ENCODE measurements around the gene HSPA12B.
A peak's percentile ranks its signal among the peaks of the same experiment; 100 is the strongest.
"Not testable (repeated sequence)": the region's sequence is repeated elsewhere in the genome, so short reads cannot be mapped to it uniquely, and the experiment has no call there.

The HSPA12B gene

DNA sequence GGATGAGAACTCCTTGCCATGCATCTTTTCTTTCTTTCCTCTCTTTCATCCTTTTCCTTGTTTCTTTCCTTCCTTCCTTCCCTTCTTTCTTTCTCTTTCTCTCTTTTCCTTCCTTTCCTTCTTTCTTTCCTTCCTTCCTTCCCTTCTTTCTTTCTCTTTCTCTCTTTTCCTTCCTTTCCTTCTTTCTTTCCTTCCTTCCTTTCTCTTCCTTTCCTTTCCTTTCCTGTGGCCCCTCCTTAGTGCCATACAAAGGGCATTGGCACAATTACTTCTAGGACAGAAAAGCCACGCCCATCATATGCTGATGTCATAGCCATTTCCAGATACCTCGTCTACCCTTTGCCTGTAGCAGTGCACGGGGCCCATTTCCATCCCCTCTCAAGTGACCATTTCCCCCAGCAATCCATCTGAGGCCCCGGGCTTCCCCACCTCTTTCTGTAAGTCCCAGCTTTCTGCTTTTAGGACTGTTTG, 56.2 kb downstream of the HSPA12B start:
- DNase-seq, result no peak

DNA sequence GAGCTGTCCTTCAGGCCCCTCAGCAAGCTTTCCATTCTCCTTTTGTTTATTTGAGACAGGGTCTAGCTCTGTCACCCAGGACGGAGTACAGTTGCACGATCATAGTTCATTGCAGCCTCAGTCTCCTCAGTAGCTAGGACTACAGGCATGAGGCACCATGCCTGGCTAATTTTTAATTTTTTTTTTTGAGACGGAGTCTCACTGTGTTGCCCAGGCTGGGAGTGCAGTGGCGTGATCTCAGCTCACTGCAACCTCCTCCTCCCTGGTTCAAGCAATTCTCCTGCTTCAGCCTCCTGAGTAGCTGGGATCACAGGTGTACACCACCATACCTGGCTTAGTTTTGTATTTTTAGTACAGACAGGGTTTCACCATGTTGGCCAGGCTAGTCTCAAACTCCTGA, 56.7 kb downstream of the HSPA12B start:
- not testable (repeated sequence) for DNase-seq

DNA sequence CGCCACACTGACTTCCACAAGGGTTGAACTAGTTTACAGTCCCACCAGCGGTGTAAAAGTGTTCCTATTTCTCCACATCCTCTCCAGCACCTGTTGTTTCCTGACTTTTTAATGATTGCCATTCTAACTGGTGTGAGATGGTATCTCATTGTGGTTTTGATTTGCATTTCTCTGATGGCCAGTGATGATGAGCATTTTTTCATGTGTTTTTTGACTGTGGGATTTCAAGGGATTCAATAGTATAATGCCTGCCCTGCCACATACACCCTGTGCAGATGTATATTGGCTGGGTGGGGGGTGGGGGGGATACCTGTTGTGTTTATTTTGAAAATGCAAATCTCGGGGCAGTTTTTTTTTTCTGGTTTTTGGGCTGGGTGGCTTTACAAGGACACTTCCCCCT, 61.7 kb downstream of the HSPA12B start:
- DNase-seq, result not testable (repeated sequence)

DNA sequence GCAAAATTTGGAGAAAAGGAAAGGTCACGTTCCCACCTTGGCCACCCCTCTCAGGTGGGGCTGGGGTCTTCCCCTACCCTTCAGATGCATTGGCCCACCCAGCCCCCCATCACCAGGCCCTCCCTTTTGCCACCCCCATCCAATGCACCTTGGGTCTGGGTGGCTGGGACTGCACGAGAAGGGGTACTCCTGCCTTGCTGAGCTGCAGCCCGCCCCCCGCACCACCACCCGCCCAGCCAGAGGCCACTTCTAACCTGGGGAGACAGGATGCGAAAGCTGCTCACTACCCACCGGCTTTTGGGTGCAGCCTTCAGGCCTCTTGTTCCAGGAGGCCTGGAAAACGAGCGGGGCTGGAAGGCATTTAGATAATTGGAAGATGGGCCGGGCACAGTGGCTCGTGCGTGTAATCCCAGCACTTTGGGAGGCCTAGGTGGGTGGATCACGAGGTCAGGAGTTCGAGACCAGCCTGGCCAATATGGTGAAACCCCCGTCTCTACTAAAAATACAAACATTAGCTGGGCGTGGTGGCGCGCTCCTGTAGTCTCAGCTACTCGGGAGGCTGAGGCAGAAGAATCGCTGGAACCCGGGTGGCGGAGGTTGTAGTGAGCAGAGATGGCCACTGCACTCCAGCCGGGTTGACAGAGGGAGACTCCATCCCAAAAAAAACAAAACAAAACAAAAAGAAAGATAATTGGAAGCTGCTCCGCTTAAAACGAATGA, 62.4 kb downstream of the HSPA12B start:
- no peak for DNase-seq

DNA sequence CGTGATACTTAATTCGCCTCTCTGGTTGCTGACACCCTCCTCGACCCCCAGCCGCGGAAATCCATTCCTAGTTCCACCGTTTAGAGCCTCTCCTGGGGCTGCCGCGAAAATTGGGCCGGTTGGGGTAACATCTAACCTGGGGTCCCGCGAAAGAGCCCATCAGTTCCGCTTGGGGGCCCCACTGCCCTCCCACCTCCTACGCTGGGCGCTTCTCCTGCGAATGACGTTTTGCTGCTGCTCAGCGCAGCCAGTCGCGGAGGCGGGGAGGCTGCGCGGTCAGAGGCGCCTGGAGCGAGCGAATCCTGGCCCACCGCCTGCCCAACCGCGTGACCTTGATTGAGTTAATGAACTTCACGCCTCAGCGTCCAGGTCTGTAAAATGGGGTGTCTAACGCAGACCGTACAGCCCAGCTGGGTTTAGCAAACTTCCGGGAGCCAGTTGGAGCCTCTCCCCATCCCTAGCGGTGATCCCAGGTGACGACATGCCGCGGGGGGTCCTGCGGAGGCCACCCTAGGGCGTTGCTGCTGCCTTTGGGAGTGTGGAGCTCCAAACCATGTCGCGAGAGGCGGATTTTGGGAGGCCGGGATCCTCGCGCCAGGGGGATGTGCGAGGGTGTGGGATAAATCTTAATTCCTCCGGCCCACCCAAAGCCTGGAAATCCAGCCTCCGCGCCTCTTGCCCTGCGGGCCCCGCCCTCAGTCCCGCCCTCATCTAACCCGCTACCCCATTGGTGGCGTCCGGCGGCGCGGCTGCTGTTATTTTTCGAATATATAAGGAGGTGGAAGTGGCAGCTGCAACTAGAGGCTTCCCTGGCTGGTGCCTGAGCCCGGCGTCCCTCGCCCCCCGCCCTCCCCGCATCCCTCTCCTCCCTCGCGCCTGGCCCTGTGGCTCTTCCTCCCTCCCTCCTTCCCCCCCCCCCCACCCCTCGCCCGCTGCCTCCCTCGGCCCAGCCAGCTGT, 63.3 kb downstream of the HSPA12B start, which contains the start of gene CDC25B:
Gene CDC25B, plus strand, starts transcription at position 800 of the 958 bp plus-strand sequence. CDS start 222 bp downstream, outside the sequence.
- peak; percentile 89 to 97 for DNase-seq

DNA sequence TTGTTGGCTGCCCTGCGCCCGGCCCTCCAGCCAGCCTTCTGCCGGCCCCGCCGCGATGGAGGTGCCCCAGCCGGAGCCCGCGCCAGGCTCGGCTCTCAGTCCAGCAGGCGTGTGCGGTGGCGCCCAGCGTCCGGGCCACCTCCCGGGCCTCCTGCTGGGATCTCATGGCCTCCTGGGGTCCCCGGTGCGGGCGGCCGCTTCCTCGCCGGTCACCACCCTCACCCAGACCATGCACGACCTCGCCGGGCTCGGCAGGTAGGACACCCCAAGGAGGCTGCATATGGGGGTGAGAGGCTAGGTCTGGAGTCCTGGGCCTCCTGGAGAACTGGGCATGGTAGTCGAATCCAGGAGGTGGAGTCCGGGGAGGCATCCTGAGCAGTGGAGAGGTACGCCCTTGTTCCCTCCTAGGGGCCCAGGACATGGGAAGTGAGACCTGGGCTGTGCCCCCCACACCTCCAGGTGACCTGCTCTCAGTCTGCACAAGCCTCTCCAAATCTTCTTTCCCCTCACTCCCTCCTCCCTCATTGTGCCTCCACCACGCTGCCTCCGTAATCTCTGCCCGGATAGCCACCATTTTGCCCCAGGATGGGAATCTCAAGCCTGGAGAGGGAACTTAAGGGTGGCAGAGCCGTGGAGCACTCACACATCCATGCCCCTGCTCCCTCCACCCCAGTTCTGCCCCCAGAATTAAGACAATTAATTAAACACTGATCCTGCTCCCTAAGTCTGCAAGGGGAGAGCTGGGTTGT, 64.2 kb downstream of the HSPA12B start:
- DNase-seq, result no peak

DNA sequence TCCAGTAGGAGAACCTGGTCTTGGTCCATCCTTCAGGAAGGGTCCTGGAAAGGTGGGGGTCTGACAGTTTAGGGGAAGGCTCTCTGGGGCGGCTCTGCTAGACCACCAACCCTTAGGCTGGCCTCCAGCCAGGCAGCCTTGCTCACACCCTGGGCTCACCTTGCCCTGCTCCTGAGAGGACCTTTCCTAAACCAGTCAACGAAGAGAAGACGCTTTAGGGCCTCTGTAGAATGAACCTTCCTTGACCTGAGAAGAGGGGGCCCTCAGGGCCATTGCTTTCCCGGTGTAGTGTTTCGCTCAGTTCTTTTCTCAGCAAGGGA, 64.7 kb downstream of the HSPA12B start:
- DNase-seq, result no peak

DNA sequence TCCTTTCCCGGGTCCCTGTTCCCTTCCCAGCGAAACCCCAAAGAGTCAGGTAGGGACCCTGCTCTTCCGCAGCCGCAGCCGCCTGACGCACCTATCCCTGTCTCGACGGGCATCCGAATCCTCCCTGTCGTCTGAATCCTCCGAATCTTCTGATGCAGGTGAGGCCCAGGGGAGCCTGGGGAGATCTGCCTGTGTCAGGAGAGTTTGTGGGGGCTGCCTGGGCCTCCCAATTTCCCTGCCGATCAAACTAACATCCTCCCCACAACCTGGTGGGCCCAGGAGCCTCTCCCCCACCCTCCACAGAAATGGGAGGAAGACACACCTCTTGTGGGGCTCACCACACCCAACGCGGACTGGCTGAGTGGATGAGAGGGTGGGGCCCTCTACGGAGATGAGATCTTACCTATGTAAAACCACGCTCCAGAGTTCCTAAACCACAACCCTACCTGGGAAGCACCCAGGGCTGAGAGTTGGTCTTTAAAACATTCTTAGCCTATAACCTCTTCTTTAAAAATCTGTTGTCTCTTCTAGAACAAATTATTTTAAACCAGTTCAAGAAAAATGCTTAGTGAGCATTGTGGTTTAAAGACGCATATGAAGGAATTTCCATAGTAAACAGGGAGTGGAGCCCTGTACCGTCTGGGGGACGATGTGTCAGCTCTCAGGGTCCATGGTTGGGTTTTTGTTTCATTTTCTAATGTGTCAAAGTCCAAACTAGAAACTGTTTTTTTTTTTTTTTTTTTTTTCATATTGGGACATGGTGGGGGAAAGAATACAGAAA, 65.3 kb downstream of the HSPA12B start:
- DNase-seq, result no peak

DNA sequence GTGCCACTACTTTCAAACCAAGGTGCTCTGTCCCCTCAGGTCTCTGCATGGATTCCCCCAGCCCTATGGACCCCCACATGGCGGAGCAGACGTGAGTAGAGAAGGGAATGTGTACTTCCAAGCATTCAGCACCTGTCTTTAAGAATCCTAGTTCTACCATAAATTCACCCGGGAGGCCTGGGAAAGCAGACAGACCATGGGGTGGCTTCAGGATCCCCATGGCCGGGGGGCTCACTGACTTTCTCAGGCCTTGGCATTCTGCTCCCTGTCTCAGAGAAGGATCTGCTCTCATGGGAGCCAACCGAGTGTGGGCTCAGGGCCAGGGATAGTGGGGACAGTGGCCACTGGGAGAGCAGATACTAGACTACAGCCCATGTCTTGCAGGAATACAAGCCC, 65.9 kb downstream of the HSPA12B start:
- DNase-seq, result no peak

DNA sequence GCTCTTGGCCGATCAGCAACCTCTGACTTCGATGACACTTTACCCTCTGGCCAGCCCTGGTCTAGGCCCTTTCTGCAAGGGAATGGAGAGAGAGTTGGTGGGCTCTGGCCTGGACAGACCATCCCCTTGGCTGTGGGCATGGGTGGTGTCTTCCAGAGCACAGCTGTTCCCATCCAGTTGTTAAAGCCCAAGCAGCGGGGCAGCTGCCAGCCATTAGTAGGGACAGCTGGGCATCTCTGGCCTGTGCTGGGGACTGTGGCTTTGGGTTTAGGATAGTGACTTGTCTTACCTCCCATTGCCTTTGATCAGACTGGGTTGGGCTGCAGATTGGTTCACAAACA, 66.4 kb downstream of the HSPA12B start:
- no peak for DNase-seq

DNA sequence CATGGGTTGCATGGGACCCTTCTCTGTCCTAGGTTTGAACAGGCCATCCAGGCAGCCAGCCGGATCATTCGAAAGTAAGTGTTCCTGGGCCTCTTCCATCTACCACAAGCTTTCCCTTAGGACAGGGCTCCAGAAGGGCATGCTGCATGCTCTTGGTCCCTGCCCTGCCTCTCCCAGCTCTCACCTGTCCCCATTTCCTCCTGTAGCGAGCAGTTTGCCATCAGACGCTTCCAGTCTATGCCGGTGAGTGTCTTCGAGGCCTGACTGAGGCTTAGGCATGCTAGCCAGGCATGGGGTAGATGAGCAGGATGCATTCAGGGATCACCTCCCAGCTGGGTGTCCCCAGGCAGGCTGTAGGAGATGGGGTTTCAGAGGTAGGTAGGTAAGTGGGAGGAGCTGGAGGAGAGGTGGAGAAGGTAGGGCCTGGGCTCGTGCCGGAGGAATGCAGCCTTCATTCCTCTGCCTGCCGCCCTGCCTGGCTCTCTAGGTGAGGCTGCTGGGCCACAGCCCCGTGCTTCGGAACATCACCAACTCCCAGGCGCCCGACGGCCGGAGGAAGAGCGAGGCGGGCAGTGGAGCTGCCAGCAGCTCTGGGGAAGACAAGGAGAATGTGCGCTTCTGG, 67.9 kb downstream of the HSPA12B start:
- no peak for DNase-seq

DNA sequence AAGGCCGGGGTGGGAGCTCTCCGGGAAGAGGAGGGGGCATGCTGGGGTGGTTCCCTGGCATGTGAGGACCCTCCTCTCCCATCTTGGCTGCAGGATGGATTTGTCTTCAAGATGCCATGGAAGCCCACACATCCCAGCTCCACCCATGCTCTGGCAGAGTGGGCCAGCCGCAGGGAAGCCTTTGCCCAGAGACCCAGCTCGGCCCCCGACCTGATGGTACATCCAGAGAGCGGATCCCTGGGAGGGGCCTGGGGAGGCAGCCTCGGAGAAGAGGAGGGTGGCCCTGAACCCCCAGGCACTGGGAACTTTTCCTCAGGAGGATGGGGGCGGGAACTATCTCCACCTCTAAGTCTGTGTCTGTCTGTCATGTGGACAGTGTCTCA, 68.4 kb downstream of the HSPA12B start:
- no peak for DNase-seq

DNA sequence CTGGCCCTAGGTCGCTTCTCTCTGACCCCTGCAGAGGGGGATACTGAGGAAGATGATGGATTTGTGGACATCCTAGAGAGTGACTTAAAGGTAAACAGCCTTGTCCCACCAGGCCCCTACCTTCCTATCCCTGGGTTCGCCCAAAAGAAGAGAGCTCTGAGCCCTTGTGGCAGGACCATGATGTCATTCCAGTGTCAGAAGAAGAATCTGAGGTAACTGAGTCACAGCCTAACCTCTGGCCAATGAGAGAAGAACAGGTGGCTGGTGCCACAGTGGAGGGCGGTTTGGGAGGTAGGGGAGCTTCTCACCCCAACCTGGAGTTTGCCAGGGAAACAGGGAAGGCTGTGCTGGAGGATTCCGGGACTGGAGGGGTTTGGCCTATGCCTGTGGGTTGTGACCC, 68.8 kb downstream of the HSPA12B start:
- DNase-seq, result no peak

DNA sequence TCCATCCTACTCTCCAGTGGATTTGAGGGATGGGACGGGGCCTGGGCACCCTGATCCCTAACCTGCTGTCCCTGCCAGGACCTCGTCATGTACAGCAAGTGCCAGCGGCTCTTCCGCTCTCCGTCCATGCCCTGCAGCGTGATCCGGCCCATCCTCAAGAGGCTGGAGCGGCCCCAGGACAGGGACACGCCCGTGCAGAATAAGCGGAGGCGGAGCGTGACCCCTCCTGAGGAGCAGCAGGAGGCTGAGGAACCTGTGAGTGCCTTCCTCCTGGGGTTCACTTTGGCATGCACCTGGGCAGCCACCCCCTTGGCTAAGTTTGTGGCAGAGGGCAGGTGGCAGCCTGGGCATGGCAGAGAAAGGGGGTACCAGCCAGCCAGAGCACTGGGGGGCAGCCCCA, 69.4 kb downstream of the HSPA12B start:
- DNase-seq, result no peak

Data from NCI-H524 (cell line).